Thoracic aorta (tissue), 2 donors: ENCODE results near the gene PCDHA1. TPM values are rescaled to one million over a fixed set of nuclear protein-coding genes. Genes with fewer than 3 reads are reported as not detected.
"Not testable (repeated sequence)": the region's sequence is repeated elsewhere in the genome, so short reads cannot be mapped to it uniquely, and the experiment has no call there.

Experiments used
- ATAC-seq: fragments of 150-250 bp; one replicate; pipeline ENCODE4 v1.8.0; 2017; ENCODE audit warnings: low read depth; ENCODE audit not compliant: insufficient number of reproducible peaks, low FRiP score
- DNase-seq: peaks from one replicate; pipeline ENCODE4 v3.0.0-alpha.2; 2020; ENCODE audit warnings: low spot score
- H3K27ac ChIP-seq, 2 donors: fragments of 200-600 bp; sonication (generic); 1 replicate in 1 of 2; 2 replicates in 1 of 2; pipeline ENCODE4 v1.5.1; 2016; ENCODE audit warnings: mild to moderate bottlenecking in 2 of 2, moderate library complexity in 2 of 2
- H3K27me3 ChIP-seq: fragments of 200-600 bp; sonication (generic); replicated peaks from 2 replicates; pipeline ENCODE4 v1.6.0; 2016; ENCODE audit warnings: mild to moderate bottlenecking; ENCODE audit not compliant: insufficient read depth
- H3K36me3 ChIP-seq: fragments of 200-600 bp; sonication (generic); one replicate; pipeline ENCODE4 v1.5.1; 2016
- H3K4me1 ChIP-seq, 2 donors: fragments of 200-600 bp; sonication (generic); 1 replicate in 1 of 2; 2 replicates in 1 of 2; pipeline versions ENCODE4 v1.5.1 to v1.6.0; 2016; ENCODE audit warnings: low read depth in 2 of 2, mild to moderate bottlenecking in 1 of 2; ENCODE audit not compliant: control insufficient read depth in 1 of 2
- H3K4me3 ChIP-seq: fragments of 200-600 bp; sonication (generic); 2 replicates; pipeline ENCODE4 v1.5.1; 2016; ENCODE audit warnings: mild to moderate bottlenecking
- H3K9me3 ChIP-seq: fragments of 200-600 bp; sonication (generic); 2 replicates; pipeline ENCODE4 v1.5.1; 2016
- total RNA-seq, 2 donors: library from RNA; depleted of rRNA; stranded (reverse); fragments of >200 nt; gene quantifications; one replicate each; pipeline versions ENCODE4 v1.1.0 to v1.2.3, GENCODE V29; 2016
- TF ChIP-seq, protein P1 (sequence below): fragments of 200-600 bp; sonication (generic); IDR thresholded peaks from one replicate; pipeline ENCODE4 v1.5.1; 2019; ENCODE audit warnings: antibody characterized with exemption

The PCDHA1 gene
- total RNA-seq, 2 donors from 2014 or later = not detected

DNA sequence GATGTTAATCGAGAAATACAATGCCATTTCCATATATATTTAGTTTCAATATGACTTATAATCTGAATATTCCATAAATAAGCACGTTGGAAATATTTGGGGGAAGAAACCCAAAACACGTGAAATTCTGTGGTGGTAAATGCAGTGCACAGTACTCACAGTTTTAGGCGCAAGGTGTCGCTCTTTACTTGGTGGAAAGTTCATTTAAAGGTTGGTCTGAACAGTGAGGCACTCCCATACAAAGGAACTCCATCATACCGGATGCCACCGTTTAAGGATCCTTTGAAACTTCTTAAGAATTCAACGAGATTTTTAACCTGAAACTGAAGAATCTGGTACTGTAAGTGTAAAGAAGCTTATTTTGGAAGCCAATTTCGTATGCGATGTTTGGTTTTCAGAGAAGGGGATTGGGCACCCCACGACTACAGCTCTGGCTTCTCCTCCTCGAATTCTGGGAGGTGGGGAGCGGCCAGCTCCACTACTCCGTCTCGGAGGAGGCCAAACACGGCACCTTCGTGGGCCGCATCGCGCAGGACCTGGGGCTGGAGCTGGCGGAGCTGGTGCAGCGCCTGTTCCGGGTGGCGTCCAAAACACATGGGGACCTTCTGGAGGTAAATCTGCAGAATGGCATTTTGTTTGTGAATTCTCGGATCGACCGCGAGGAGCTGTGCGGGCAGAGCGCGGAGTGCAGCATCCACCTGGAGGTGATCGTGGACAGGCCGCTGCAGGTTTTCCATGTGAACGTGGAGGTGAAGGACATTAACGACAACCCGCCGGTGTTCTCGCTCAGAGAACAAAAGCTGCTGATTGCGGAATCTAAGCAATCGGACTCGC is 83.0 kb downstream of the PCDHA1 start, which contains the start of gene PCDHA11:
Gene PCDHA11, plus strand, starts transcription at position 237 of the 834 bp plus-strand sequence. Its CDS starts 147 bp downstream, at position 384.
- Histone ChIP-seq H3K4me1 (no peaks in the 10 kb centered on the region), H3K36me3 (no peaks in the 10 kb centered on the region), H3K9me3 (peaks cover 12% of the 10 kb centered on the region), H3K27me3 (no peaks in the 10 kb centered on the region), H3K4me3 (no peak within 1 kb of the TSS), H3K27ac (no peak within 1 kb of the TSS)
- ATAC-seq (no peak), DNase-seq (no peak)
- TF ChIP-seq, protein P1, sequence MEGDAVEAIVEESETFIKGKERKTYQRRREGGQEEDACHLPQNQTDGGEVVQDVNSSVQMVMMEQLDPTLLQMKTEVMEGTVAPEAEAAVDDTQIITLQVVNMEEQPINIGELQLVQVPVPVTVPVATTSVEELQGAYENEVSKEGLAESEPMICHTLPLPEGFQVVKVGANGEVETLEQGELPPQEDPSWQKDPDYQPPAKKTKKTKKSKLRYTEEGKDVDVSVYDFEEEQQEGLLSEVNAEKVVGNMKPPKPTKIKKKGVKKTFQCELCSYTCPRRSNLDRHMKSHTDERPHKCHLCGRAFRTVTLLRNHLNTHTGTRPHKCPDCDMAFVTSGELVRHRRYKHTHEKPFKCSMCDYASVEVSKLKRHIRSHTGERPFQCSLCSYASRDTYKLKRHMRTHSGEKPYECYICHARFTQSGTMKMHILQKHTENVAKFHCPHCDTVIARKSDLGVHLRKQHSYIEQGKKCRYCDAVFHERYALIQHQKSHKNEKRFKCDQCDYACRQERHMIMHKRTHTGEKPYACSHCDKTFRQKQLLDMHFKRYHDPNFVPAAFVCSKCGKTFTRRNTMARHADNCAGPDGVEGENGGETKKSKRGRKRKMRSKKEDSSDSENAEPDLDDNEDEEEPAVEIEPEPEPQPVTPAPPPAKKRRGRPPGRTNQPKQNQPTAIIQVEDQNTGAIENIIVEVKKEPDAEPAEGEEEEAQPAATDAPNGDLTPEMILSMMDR = no peak

DNA sequence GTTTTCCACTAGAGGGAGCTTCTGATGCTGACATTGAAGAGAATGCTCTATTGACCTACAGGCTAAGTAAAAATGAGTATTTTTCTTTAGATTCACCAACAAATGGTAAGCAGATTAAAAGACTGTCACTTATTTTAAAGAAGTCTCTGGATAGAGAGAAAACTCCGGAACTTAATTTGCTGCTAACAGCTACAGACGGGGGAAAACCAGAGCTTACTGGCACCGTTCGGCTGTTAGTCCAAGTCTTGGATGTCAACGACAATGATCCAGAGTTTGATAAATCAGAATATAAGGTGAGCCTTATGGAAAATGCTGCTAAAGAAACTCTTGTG is 83.6 kb downstream of the PCDHA1 start:
- Histone ChIP-seq H3K27me3 (no peaks in the 10 kb centered on the region), H3K4me1 (no peaks in the 10 kb centered on the region), H3K27ac (no peak overlapping the region), H3K4me3 (no peak overlapping the region), H3K36me3 (no peaks in the 10 kb centered on the region), H3K9me3 (peaks cover 12% of the 10 kb centered on the region)
- DNase-seq = no peak
- no peak for ATAC-seq
- TF ChIP-seq, protein P1 = no peak

DNA sequence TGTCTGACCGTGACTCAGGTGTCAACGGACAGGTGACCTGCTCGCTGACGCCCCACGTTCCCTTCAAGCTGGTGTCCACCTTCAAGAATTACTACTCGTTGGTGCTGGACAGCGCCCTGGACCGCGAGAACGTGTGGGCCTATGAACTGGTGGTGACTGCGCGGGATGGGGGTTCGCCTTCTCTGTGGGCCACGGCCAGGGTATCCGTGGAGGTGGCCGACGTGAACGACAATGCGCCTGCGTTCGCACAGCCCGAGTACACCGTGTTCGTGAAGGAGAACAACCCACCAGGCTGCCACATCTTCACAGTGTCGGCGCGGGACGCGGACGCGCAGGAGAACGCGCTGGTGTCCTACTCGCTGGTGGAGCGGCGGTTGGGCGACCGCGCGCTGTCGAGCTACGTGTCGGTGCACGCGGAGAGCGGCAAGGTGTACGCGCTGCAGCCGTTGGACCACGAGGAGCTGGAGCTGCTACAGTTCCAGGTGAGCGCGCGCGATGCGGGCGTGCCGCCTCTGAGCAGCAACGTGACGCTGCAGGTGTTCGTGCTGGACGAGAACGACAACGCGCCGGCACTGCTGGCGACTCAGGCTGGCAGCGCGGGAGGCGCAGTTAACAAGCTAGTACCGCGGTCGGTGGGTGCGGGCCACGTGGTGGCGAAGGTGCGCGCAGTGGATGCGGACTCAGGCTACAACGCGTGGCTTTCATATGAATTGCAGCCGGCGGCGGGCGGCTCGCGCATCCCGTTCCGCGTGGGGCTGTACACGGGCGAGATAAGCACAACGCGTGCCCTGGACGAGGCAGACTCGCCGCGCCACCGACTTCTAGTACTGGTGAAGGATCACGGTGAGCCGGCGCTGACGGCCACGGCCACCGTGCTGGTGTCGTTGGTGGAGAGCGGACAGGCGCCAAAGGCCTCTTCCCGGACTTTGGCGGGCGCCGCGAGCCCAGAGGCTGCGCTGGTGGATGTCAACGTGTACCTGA is 84.6 kb downstream of the PCDHA1 start:
- Histone ChIP-seq H3K27ac (no peak overlapping the region), H3K4me3 (no peak overlapping the region), H3K36me3 (no peaks in the 10 kb centered on the region), H3K27me3 (no peaks in the 10 kb centered on the region), H3K9me3 (peaks cover 12% of the 10 kb centered on the region), H3K4me1 (no peaks in the 10 kb centered on the region)
- TF ChIP-seq, protein P1 = no peak
- ATAC-seq = no peak
- no peak for DNase-seq

DNA sequence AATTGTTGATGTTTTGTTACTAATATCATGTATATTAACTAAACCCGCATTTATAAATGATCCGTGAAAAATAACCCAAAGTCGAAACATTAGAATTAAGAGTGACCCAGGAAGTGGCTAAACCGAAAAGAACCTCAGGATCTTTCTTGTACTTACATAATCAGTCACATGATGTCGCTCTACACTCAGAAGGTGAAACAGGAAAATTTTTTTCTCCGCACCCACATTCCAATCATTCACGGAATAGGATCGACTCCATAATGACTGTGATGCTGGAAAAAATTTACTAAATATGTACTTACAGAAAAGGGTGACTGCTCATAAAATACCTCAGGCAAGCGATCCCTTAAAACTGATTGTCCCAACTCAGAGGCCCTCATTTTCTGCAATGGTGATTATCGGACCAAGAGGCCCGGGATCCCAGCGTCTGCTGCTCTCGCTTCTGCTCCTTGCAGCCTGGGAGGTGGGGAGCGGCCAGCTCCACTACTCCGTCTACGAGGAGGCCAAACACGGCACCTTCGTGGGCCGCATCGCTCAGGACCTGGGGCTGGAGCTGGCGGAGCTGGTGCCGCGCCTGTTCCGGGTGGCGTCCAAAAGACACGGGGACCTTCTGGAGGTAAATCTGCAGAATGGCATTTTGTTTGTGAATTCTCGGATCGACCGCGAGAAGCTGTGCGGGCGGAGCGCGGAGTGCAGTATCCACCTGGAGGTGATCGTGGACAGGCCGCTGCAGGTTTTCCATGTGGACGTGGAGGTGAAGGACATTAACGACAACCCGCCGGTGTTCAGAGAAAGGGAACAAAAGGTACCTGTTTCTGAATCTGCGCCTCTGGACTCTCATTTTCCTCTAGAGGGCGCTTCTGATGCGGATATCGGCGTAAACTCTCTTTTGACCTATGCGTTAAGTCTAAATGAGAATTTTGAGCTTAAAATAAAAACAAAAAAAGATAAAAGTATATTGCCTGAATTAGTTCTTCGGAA is 89.4 kb downstream of the PCDHA1 start, which contains the start of gene PCDHA12:
Gene PCDHA12, plus strand, starts transcription at position 224 of the 981 bp plus-strand sequence. Its CDS starts 165 bp downstream, at position 389.
- Histone ChIP-seq H3K9me3 (peaks cover 16% of the 10 kb centered on the region), H3K27me3 (no peaks in the 10 kb centered on the region), H3K4me1 (no peaks in the 10 kb centered on the region), H3K36me3 (no peaks in the 10 kb centered on the region), H3K27ac (no peak within 1 kb of the TSS), H3K4me3 (peak within 1 kb of the TSS; percentile 14)
- ATAC-seq (no peak), DNase-seq (no peak)
- TF ChIP-seq, protein P1 = no peak

DNA sequence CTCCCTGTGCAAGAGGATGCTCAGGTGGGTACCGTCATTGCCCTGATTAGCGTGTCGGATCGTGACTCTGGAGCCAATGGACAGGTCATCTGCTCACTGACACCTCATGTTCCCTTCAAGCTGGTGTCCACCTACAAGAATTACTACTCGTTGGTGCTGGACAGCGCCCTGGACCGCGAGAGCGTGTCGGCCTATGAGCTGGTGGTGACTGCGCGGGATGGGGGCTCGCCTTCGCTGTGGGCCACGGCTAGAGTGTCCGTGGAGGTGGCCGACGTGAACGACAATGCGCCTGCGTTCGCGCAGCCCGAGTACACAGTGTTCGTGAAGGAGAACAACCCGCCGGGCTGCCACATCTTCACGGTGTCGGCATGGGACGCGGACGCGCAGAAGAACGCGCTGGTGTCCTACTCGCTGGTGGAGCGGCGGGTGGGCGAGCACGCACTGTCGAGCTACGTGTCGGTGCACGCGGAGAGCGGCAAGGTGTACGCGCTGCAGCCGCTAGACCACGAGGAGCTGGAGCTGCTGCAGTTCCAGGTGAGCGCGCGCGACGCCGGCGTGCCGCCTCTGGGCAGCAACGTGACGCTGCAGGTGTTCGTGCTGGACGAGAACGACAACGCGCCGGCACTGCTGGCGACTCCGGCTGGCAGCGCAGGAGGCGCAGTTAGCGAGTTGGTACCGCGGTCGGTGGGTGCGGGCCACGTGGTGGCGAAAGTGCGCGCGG is 90.8 kb downstream of the PCDHA1 start:
- ATAC-seq = not testable (repeated sequence)

More for the DNA sequence above, 90.8 kb downstream of the PCDHA1 start:
- DNase-seq, H3K4me3 ChIP-seq, H3K27ac ChIP-seq, H3K4me1 ChIP-seq, H3K36me3 ChIP-seq, H3K27me3 ChIP-seq: not testable (repeated sequence)
- peaks cover 16% of the 10 kb centered on the region for H3K9me3 ChIP-seq
